Bronchial epithelial cell (primary cell): ENCODE data around the gene XPNPEP1. TPM values are rescaled to one million over a fixed set of nuclear protein-coding genes. Genes with fewer than 3 reads are reported as not detected.

ENCODE experiments used
- DNase-seq: peaks from one replicate; pipeline ENCODE4 v3.0.0-alpha.2; 2010; ENCODE audit warnings: low read depth
- FAIRE-seq: peaks from 2 replicates; lab custom pipeline; 2011; peaks lifted over from hg19 to GRCh38; lab: Jason Lieb, UNC
- H3K27me3 ChIP-seq: 2 replicates; pipeline ENCODE4 v1.5.1; 2011; ENCODE audit warnings: low read length; ENCODE audit not compliant: control insufficient read depth, insufficient read depth
- H3K36me3 ChIP-seq: 2 replicates; pipeline ENCODE4 v1.5.1; 2011; ENCODE audit warnings: low read length; ENCODE audit not compliant: control insufficient read depth, insufficient read depth
- H3K4me3 ChIP-seq: 2 replicates; pipeline ENCODE4 v1.5.1; 2011; ENCODE audit warnings: mild to moderate bottlenecking, low read depth, low read length, control low read depth
- CTCF ChIP-seq: IDR thresholded peaks from 2 replicates; pipeline ENCODE4 v1.5.1; 2011; ENCODE audit warnings: mild to moderate bottlenecking, moderate library complexity, low read length, control low read depth, inconsistent platforms; ENCODE audit not compliant: insufficient read depth, severe bottlenecking
- total RNA-seq: library from RNA; depleted of rRNA; stranded (reverse); fragments of >200 nt; gene quantifications from 2 replicates; pipeline ENCODE4 v1.2.1, GENCODE V29; 2014

Gene XPNPEP1
- total RNA-seq, 1 donor from 2014 or later, result 76.6 TPM

GRCh38 chr10:109866995-109867635, 56.2 kb downstream of the XPNPEP1 start:
- no peak for TF ChIP-seq CTCF
- H3K36me3 ChIP-seq, result peaks cover 22% of the 10 kb centered on the region
- no peak for FAIRE-seq

GRCh38 chr10:109866168-109866994, 56.9 kb downstream of the XPNPEP1 start:
- peak; percentile 38 for TF ChIP-seq CTCF
- H3K36me3 ChIP-seq, result peaks cover 22% of the 10 kb centered on the region
- FAIRE-seq, result peak; percentile 52

More at GRCh38 chr10:109866995-109867635, 56.2 kb downstream of the XPNPEP1 start:
- Histone ChIP-seq H3K27me3 (no peaks in the 10 kb centered on the region), H3K4me3 (no peak overlapping the region)
- DNase-seq, result no peak

DNA sequence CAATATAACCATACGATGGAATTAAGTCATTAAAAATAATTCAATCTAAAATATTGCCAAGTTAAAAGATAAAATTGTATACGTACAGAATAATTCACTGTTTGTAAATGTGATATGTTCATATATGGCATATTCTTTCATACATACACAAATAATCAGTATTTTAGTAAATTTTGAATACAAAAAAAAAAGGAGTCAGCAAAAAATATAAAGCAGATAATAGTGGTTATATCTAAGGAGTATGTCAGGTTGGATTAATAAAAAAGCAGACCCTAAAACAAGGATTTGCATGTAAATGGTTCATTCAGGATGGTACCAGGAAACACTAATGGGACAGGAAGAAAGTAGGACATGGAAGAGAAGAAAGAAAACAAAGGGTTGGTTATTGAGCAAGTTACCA, 59.5 kb downstream of the XPNPEP1 start:
- DNase-seq, result no peak
- TF ChIP-seq CTCF, result no peak
- H3K36me3 ChIP-seq, result peaks cover 11% of the 10 kb centered on the region

More at GRCh38 chr10:109866168-109866994, 56.9 kb downstream of the XPNPEP1 start:
- no peak for DNase-seq
- Histone ChIP-seq H3K4me3 (no peak overlapping the region), H3K27me3 (no peaks in the 10 kb centered on the region)

DNA sequence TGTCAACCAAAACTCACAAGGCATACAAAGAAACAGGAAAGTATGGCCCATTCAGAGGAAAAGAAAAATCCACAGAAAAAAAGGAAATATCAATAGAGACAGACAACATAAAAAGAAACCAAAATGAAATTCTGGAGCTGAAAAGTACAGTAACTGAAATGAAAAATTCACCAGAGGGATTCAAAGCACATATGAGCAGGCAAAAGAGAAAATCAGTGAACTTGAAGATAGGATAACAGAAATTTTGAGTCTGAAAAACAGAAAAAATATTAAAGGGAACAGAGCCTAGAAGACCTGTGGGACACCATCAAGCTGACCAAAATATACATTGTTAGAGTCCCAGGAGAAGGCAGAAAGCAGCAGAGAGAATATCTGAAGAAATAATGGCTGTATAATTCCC, 60.6 kb downstream of the XPNPEP1 start:
- FAIRE-seq, result no peak
- peaks cover 9% of the 10 kb centered on the region for H3K36me3 ChIP-seq
- no peaks in the 10 kb centered on the region for H3K27me3 ChIP-seq
- no peak overlapping the region for H3K4me3 ChIP-seq
- no peak for DNase-seq
- no peak for TF ChIP-seq CTCF

More for the DNA sequence above, 59.5 kb downstream of the XPNPEP1 start:
- Histone ChIP-seq H3K4me3 (no peak overlapping the region), H3K27me3 (no peaks in the 10 kb centered on the region)
- FAIRE-seq, result no peak

- no peak for TF ChIP-seq CTCF
- FAIRE-seq, result no peak
- H3K36me3 ChIP-seq, result peaks cover 4% of the 10 kb centered on the region
- DNase-seq, result no peak
- H3K27me3 ChIP-seq, result no peaks in the 10 kb centered on the region
- no peak overlapping the region for H3K4me3 ChIP-seq
Observed at GRCh38 chr10:109862041-109862440, 61.3 kb downstream of the XPNPEP1 start.
